Osteocyte (in vitro differentiated cells): ENCODE data around the gene IQSEC3. TPM values are rescaled to one million over a fixed set of nuclear protein-coding genes. Genes with fewer than 3 reads are reported as not detected.

Experiments used
- DNase-seq: peaks from one replicate; pipeline ENCODE4 v3.0.0; 2021; ENCODE audit warnings: mixed read lengths; ENCODE audit not compliant: unreplicated experiment; ENCODE audit errors: extremely low spot score
- H3K27ac Mint-ChIP-seq: one replicate; pipeline ENCODE4 v1.8.0; 2021; ENCODE audit warnings: mild to moderate bottlenecking, mixed read lengths; ENCODE audit not compliant: unreplicated experiment
- H3K27me3 Mint-ChIP-seq: one replicate; pipeline ENCODE4 v1.8.0; 2021; ENCODE audit warnings: mixed read lengths; ENCODE audit not compliant: unreplicated experiment
- H3K36me3 Mint-ChIP-seq: one replicate; pipeline ENCODE4 v1.8.0; 2021; ENCODE audit warnings: mixed read lengths; ENCODE audit not compliant: unreplicated experiment
- H3K4me1 Mint-ChIP-seq: one replicate; pipeline ENCODE4 v1.8.0; 2021; ENCODE audit warnings: mixed read lengths; ENCODE audit not compliant: unreplicated experiment
- H3K4me3 Mint-ChIP-seq: one replicate; pipeline ENCODE4 v1.8.0; 2021; ENCODE audit warnings: mild to moderate bottlenecking, moderate library complexity, mixed read lengths; ENCODE audit not compliant: unreplicated experiment
- H3K9me3 Mint-ChIP-seq: one replicate; pipeline ENCODE4 v1.8.0; 2021; ENCODE audit warnings: mixed read lengths; ENCODE audit not compliant: unreplicated experiment
- CTCF ChIP-seq: fragments of 200-600 bp; sonication (generic); IDR thresholded peaks from 2 replicates; pipeline ENCODE4 v1.5.0; 2021; ENCODE audit warnings: antibody characterized with exemption, mild to moderate bottlenecking, moderate library complexity
- total RNA-seq: library from RNA; stranded (reverse); gene quantifications from 2 replicates; pipeline ENCODE4 v1.2.1, GENCODE V29; 2021

IQSEC3 gene
- total RNA-seq, 1 donor from 2014 or later, result 0.56 TPM

GRCh38 chr12:138171-138897 is 71.8 kb downstream of the IQSEC3 start:
- peaks cover 56% of the 10 kb centered on the region for H3K27me3 Mint-ChIP-seq
- no peaks in the 10 kb centered on the region for H3K36me3 Mint-ChIP-seq
- H3K4me3 Mint-ChIP-seq, result no peak overlapping the region
- TF ChIP-seq CTCF, result no peak
- H3K27ac Mint-ChIP-seq, result no peak overlapping the region
- H3K4me1 Mint-ChIP-seq, result peaks cover 2% of the 10 kb centered on the region
- H3K9me3 Mint-ChIP-seq, result no peaks in the 10 kb centered on the region
- no peak for DNase-seq

GRCh38 chr12:138898-139534 is 72.4 kb downstream of the IQSEC3 start:
- Mint-ChIP-seq H3K27me3 (peaks cover 52% of the 10 kb centered on the region), H3K36me3 (no peaks in the 10 kb centered on the region), H3K4me3 (no peak overlapping the region), H3K9me3 (no peaks in the 10 kb centered on the region), H3K4me1 (peaks cover 2% of the 10 kb centered on the region), H3K27ac (no peak overlapping the region)
- TF ChIP-seq CTCF, result no peak
- no peak for DNase-seq

GRCh38 chr12:139585-139984 is 73.0 kb downstream of the IQSEC3 start:
- peaks cover 2% of the 10 kb centered on the region for H3K4me1 Mint-ChIP-seq
- H3K36me3 Mint-ChIP-seq, result no peaks in the 10 kb centered on the region
- H3K27ac Mint-ChIP-seq, result no peak overlapping the region
- no peak for TF ChIP-seq CTCF
- DNase-seq, result no peak
- H3K9me3 Mint-ChIP-seq, result no peaks in the 10 kb centered on the region
- peaks cover 48% of the 10 kb centered on the region for H3K27me3 Mint-ChIP-seq
- H3K4me3 Mint-ChIP-seq, result no peak overlapping the region

- H3K9me3 Mint-ChIP-seq, result no peaks in the 10 kb centered on the region
- no peak for DNase-seq
- no peak overlapping the region for H3K4me3 Mint-ChIP-seq
- peaks cover 48% of the 10 kb centered on the region for H3K27me3 Mint-ChIP-seq
- TF ChIP-seq CTCF, result no peak
- H3K36me3 Mint-ChIP-seq, result no peaks in the 10 kb centered on the region
- H3K27ac Mint-ChIP-seq, result no peak overlapping the region
- peaks cover 2% of the 10 kb centered on the region for H3K4me1 Mint-ChIP-seq
Observed at GRCh38 chr12:140162-140561, 73.6 kb downstream of the IQSEC3 start.

GRCh38 chr12:143964-144649 is 77.5 kb downstream of the IQSEC3 start:
- Mint-ChIP-seq H3K4me3 (no peak overlapping the region), H3K36me3 (no peaks in the 10 kb centered on the region), H3K27me3 (peaks cover 62% of the 10 kb centered on the region), H3K9me3 (no peaks in the 10 kb centered on the region), H3K4me1 (peaks cover 2% of the 10 kb centered on the region), H3K27ac (no peak overlapping the region)
- TF ChIP-seq CTCF, result no peak
- no peak for DNase-seq
